Large intestine (tissue), 3 donors: ENCODE results near the gene DNMT3A. TPM values are rescaled to one million over a fixed set of nuclear protein-coding genes. Genes with fewer than 3 reads are reported as not detected.
A peak's percentile ranks its signal among the peaks of the same experiment; 100 is the strongest.

Source experiments
- DNase-seq, 2 donors: peaks; one replicate each; pipeline versions ENCODE4 v3.0.0 to v3.0.0-alpha.2; 2013
- H3K27ac ChIP-seq: one replicate; pipeline ENCODE4 v1.5.1; 2013; ENCODE audit warnings: low read length
- H3K27me3 ChIP-seq: 2 replicates; pipeline ENCODE4 v1.6.1; 2013; ENCODE audit warnings: low read length; ENCODE audit not compliant: control insufficient read depth, insufficient read depth
- H3K36me3 ChIP-seq: 2 replicates; pipeline ENCODE4 v1.6.1; 2013; ENCODE audit warnings: low read length; ENCODE audit not compliant: control insufficient read depth, insufficient read depth
- H3K4me1 ChIP-seq: one replicate; pipeline ENCODE4 v1.6.1; 2013; ENCODE audit warnings: low read length; ENCODE audit not compliant: control insufficient read depth, insufficient read depth
- H3K4me3 ChIP-seq: one replicate; pipeline ENCODE4 v1.5.1; 2013; ENCODE audit warnings: low read length
- H3K9me3 ChIP-seq: one replicate; pipeline ENCODE4 v1.6.1; 2013; ENCODE audit warnings: mild to moderate bottlenecking, low read depth, low read length, moderate library complexity; ENCODE audit not compliant: control insufficient read depth
- WGBS: methylation state at CpG from one replicate; pipeline ENCODE4 v1.1.5; 2013; ENCODE audit warnings: low lambda C conversion rate; ENCODE audit not compliant: insufficient coverage; 5-methylcytosine and 5-hydroxymethylcytosine counted together
- polyA plus RNA-seq: library from polyadenylated mRNA; unstranded; fragments of 120-200 nt; gene quantifications from one replicate; pipeline ENCODE4 v1.2.1, GENCODE V29; 2013

The DNMT3A gene
- polyA plus RNA-seq, 1 donor = 50.2 TPM

DNA sequence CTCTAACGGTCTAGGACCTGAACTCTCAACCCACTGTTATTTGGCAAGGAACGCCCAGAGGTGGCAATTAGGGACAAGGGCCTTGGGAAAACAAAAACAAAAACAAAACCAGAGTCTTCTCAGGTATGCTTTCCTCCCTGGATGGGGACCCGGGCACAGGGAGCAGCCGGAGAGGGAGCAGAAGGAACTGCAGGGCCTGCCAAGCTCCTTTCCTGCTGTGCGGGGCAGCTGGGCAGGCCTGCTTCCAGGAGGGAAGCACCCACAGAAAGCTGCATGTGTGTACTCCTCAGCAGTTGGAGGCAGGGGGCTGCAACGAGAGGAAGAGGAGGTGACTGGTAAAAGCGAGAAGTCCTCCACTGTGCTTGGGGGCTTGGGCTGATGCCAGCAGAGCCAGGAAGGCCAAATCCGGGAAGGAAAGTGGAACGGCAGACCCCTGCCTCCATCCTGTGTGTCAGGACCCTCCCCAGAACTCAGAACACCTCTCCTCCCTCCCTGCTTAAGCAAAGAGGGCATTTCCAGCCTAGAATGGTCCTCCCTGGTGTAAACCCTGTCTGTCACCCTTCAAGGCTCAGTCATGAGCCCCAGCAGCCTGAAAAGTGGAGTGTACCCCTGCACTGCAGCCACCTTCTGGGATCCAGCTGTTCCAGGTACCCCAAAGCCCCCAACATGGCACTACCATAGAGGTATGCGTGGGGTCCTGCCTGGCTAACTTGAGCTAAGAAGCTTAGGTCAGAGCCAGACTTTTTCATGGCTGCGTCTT is 56.3 kb downstream of the DNMT3A start:
- Histone ChIP-seq H3K27ac (no peak overlapping the region), H3K36me3 (peaks cover 41% of the 10 kb centered on the region), H3K4me3 (no peak overlapping the region), H3K9me3 (no peaks in the 10 kb centered on the region), H3K27me3 (no peaks in the 10 kb centered on the region), H3K4me1 (peaks cover 4% of the 10 kb centered on the region)
- DNase-seq = no peak
- no CpG with 5 or more reads among the region's 11 CpGs for WGBS

DNA sequence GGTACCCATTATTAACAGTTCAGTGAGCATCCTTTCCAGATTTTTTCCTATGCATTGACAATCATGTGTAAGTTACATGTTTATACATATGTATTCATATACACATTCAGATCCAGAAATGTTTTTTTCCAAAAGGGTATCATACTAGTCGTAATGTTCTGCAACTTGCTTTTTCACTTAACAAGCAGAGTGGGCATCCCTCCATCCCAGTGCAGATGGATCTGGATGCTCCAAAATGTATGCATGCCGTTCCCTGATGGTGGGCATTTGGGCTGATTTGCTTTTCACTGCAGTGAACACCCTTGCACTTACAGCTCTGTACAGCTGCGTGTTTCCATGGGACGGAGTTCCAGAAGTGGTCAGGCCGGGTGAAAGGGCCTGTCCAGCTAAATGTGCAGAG is 57.0 kb downstream of the DNMT3A start:
- WGBS = no CpG with 5 or more reads among the region's 5 CpGs

DNA sequence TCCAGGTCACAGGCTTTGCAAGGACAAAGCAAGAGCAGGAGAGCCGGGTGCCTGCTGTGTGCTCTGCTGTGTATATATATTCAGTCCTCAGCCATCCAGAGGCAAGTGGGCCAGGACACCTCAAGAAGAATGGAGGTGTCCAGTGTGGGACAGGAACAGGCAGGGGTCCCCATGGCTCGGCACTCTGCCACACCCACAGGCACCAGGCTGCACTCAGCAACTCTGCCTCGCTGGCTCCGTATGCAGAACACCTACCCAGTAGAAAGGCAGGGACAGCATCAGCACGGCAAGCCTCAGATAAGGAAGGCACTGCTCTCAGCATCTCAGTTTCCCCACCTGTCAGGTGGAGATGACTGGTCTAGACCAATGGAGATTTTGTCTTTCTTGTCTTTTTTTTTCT is 57.8 kb downstream of the DNMT3A start:
- H3K27ac ChIP-seq = no peak overlapping the region

More for the DNA sequence above, 57.0 kb downstream of the DNMT3A start:
- no peak overlapping the region for H3K27ac ChIP-seq
- H3K27me3 ChIP-seq = no peaks in the 10 kb centered on the region
- no peaks in the 10 kb centered on the region for H3K9me3 ChIP-seq
- peaks cover 46% of the 10 kb centered on the region for H3K36me3 ChIP-seq
- H3K4me1 ChIP-seq = peaks cover 4% of the 10 kb centered on the region
- no peak overlapping the region for H3K4me3 ChIP-seq
- no peak for DNase-seq

DNA sequence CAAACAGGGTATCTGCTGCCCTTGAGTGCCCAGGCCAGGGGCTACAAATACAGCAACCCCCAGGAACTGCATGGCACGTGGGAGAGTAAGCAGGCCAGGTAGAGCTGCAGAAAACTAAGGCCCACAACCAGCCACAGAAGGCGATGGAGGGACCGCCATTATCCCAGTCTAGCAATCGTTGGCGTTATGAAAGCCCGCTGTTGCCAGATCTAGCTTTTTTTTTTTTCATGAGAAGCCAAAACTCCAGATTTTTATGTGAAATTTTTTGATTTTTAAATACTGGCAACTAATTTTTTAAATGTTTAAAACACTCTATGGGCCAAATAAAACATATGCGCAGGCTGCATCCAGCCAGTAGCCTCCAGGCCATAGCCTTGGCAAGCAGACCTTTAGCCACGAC is 59.8 kb downstream of the DNMT3A start:
- no peak for DNase-seq
- no peak overlapping the region for H3K4me3 ChIP-seq
- no peaks in the 10 kb centered on the region for H3K9me3 ChIP-seq
- peaks cover 46% of the 10 kb centered on the region for H3K36me3 ChIP-seq
- WGBS = 100% methylated on average over 1 of the region's 8 CpGs
- H3K27ac ChIP-seq = no peak overlapping the region
- no peaks in the 10 kb centered on the region for H3K4me1 ChIP-seq
- no peaks in the 10 kb centered on the region for H3K27me3 ChIP-seq

More for the DNA sequence above, 57.8 kb downstream of the DNMT3A start:
- no peak for DNase-seq
- Histone ChIP-seq H3K4me1 (peaks cover 4% of the 10 kb centered on the region), H3K36me3 (peaks cover 46% of the 10 kb centered on the region), H3K27me3 (no peaks in the 10 kb centered on the region), H3K4me3 (no peak overlapping the region), H3K9me3 (no peaks in the 10 kb centered on the region)
- no CpG with 5 or more reads among the region's 5 CpGs for WGBS

DNA sequence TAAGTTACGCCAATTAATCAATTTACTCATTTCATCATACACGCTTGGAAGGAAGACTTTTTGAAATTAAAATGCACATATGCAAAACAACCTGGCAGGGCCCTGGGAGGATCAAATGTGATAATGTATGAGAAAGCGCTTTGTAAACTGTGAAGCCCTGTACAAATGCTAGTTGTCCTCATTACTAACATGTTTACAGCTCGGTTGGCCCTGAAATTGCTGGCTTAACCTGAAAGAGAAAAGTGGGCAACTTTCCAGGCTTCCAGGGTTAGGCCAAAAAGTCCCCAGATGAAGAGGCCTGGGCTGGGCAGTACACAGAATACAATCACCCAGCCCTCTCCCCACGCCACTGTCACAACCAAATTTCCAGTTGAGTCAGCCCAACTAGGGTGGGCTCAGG is 60.2 kb downstream of the DNMT3A start:
- Histone ChIP-seq H3K4me1 (peaks cover under 1% of the 10 kb centered on the region), H3K4me3 (no peak overlapping the region), H3K27ac (no peak overlapping the region), H3K36me3 (peaks cover 47% of the 10 kb centered on the region), H3K9me3 (no peaks in the 10 kb centered on the region), H3K27me3 (no peaks in the 10 kb centered on the region)
- DNase-seq = no peak
- no CpG with 5 or more reads among the region's 5 CpGs for WGBS

DNA sequence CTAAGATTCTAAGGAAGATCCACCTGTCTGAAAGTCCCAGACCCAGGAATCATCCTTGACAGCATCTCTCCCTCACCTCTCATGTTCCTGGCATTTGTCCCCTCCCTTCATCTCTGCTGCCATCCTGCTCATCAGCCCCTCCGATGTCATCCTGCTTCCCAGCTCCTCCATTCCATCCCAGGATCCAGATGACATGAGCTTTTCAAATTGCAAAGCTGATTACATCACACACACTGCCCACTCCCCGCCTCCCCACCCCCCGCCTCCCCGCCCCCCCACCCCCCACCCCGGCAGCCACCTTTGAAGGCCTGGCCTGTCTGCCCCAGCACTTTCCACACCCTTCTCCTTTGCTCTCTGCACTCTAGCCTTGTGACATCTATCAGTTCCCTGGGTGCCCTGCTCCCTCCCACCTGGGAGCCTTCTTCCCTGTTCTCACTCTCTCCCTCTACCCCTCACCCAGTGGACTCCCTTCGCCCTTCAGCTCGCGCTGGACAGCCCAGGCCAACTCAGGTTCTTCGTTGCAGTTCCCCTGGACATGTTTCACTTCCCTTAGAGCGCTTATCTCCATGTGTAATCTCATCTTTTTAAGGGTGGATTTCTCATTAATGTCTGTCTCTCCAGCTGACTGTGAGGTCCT is 61.6 kb downstream of the DNMT3A start:
- no peak for DNase-seq
- Histone ChIP-seq H3K27me3 (no peaks in the 10 kb centered on the region), H3K36me3 (peaks cover 60% of the 10 kb centered on the region), H3K9me3 (no peaks in the 10 kb centered on the region), H3K4me1 (peaks cover 5% of the 10 kb centered on the region), H3K4me3 (no peak overlapping the region), H3K27ac (no peak overlapping the region)
- WGBS = no CpG with 5 or more reads among the region's 10 CpGs

DNA sequence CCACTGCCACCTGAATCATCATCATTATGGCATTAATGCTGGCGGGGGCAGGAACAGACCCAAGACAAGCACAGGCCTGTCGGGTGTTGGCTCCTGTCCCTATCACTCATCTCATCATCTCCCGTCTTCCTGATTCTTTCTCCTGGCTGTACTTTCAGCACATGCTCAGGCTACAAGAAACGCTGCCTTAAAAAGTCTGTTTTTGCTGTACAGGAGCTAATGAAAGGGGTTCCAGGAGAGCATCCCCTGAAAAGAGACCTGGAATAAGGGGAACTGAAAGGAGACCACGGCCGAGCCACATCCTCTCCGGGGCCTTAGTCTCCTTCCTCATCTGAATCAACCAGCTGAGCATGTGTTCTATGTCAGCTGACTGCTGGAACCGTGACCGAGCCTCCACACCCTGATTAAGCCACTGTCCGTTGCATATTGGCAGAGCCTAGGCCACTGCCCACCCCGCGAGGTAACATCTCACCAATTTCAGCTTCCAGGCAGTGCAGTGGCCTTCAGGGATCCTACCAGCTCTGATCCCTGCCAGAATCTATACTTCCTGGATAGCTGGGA is 62.6 kb downstream of the DNMT3A start:
- H3K4me3 ChIP-seq = no peak overlapping the region
- no CpG with 5 or more reads among the region's 12 CpGs for WGBS
- DNase-seq = no peak
- H3K27me3 ChIP-seq = no peaks in the 10 kb centered on the region
- no peak overlapping the region for H3K27ac ChIP-seq
- peaks cover 5% of the 10 kb centered on the region for H3K4me1 ChIP-seq
- H3K36me3 ChIP-seq = peaks cover 69% of the 10 kb centered on the region
- no peaks in the 10 kb centered on the region for H3K9me3 ChIP-seq

DNA sequence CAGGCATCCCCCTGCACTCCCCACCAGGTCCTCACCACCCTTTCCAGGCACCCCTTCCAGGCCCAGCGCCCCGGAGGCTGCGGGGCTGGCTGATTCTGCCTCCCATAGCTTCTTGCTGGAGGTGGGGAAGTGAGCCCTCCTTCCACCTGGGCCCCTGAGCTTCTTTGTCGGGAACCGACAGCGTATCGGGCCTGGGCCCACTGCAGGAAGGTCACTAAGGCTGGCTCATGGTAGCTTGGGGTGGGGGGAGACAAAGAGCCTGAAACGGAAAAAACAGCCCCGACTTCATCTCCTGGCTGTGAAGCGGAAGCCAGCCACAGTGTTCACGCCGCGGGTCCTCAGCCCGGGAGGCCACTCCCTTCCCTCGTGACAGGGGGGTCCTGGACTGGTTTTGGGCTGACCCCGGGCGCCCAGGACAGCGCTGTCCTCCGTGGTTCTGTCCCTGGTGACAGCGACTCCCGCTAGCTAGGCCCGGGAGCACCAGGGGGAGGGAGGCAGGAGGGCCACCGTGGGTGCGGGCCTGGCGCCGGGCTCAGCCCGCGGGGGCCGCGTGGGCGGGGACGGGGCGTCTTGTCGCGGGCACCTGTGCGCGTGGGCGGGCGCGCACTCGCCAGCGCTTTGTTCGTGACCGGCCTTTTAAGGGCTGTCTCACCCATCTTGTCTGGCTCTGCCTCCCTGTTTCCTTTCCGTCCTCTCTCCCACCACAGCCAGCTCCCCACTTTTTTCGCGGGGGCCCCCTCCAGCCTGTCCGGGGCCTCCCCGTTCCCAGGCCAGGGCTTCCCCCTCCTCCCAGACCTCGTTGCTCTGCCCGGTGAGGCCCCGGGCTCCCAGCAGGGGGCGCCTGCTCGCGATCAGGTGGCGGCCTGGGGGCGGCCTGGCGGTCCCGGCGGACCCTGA is 64.9 kb downstream of the DNMT3A start:
- no peak overlapping the region for H3K27ac ChIP-seq
- peaks cover 61% of the 10 kb centered on the region for H3K36me3 ChIP-seq
- no peak overlapping the region for H3K4me3 ChIP-seq
- no CpG with 5 or more reads among the region's 60 CpGs for WGBS
- no peaks in the 10 kb centered on the region for H3K9me3 ChIP-seq
- no peaks in the 10 kb centered on the region for H3K27me3 ChIP-seq
- no peak for DNase-seq
- peaks cover 5% of the 10 kb centered on the region for H3K4me1 ChIP-seq

DNA sequence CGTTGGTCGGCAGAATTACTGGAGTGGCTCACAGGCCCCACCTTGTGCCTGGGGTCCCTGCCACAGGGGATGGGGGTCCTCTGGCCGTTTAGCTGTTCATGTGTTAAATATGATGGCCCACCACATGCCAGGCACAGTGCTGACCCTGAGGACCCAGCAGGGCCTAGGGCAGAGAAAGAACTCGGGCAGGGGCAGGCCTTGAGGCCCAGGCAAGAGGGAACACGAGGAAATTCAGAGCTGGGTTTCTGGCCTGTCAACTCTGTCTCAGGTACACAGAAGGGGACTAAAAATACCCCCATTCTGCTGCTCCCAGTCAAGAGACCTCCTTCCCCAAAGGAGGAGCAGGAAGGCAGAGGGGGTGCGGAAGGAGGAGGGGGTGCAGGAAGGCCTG is 66.2 kb downstream of the DNMT3A start:
- peak overlapping the region; percentile 27 for H3K27ac ChIP-seq
- H3K27me3 ChIP-seq = no peaks in the 10 kb centered on the region
- no CpG with 5 or more reads among the region's 6 CpGs for WGBS
- no peak for DNase-seq
- peaks cover 60% of the 10 kb centered on the region for H3K36me3 ChIP-seq
- H3K4me3 ChIP-seq = no peak overlapping the region
- H3K4me1 ChIP-seq = peaks cover 5% of the 10 kb centered on the region
- H3K9me3 ChIP-seq = no peaks in the 10 kb centered on the region
